RPMI7951 (cell line): Measurements from ENCODE around the gene TUT1. TPM values are rescaled to one million over a fixed set of nuclear protein-coding genes. Genes with fewer than 3 reads are reported as not detected.
"Not testable (repeated sequence)": the region's sequence is repeated elsewhere in the genome, so short reads cannot be mapped to it uniquely, and the experiment has no call there.

ENCODE experiments used
- DNase-seq: peaks from one replicate; pipeline ENCODE4 v3.0.0-alpha.2; 2012; ENCODE audit warnings: low read depth
- total RNA-seq: library from RNA; depleted of rRNA; stranded (reverse); fragments of >200 nt; shearing (Covaris generic); gene quantifications from 2 replicates; pipeline ENCODE4 v1.2.3, GENCODE V29; 2014

Gene TUT1
- total RNA-seq, 1 experiment from 2014 or later, result 5.3 TPM

- DNase-seq, result no peak
Observed at GRCh38 chr11:62605467-62605866, 14.1 kb upstream of the TUT1 start.

GRCh38 chr11:62604460-62605120 lies 13.3 kb upstream of the TUT1 start:
- no peak for DNase-seq

- DNase-seq, result no peak
Observed at GRCh38 chr11:62603776-62604299, 12.5 kb upstream of the TUT1 start.

GRCh38 chr11:62603072-62603408 lies 11.7 kb upstream of the TUT1 start:
- no peak for DNase-seq

- DNase-seq, result peak; percentile 80
Observed at GRCh38 chr11:62602141-62603071, 11.1 kb upstream of the TUT1 start.

GRCh38 chr11:62601372-62602140 lies 10.2 kb upstream of the TUT1 start, which contains the start of gene MTA2:
TSS of gene MTA2 (minus strand) at chr11:62601865. CDS start at chr11:62601450, 415 bp downstream.
- peak; percentile 96 for DNase-seq

- DNase-seq, result peak; percentile 40
Observed at GRCh38 chr11:62601122-62601371, 9.7 kb upstream of the TUT1 start.

GRCh38 chr11:62600367-62601121 lies 9.2 kb upstream of the TUT1 start:
- DNase-seq, result no peak

GRCh38 chr11:62599901-62600300 lies 8.6 kb upstream of the TUT1 start:
- DNase-seq, result no peak

- peak; percentile 95 for DNase-seq
Observed at GRCh38 chr11:62599069-62599696, 7.9 kb upstream of the TUT1 start.

GRCh38 chr11:62595124-62595523 lies 3.8 kb upstream of the TUT1 start:
- DNase-seq, result no peak

- peak; percentile 75 for DNase-seq
Observed at GRCh38 chr11:62593434-62594044, 2.2 kb upstream of the TUT1 start.

- no peak for DNase-seq
Observed at GRCh38 chr11:62592989-62593421, 1.7 kb upstream of the TUT1 start.

GRCh38 chr11:62592146-62592815 lies 958 bp upstream of the TUT1 start:
- no peak for DNase-seq

- DNase-seq, result peak; percentile 23
Observed at GRCh38 chr11:62588966-62589637, 2.2 kb downstream of the TUT1 start.

- not testable (repeated sequence) for DNase-seq
Observed at GRCh38 chr11:62585356-62585755, 6.0 kb downstream of the TUT1 start.

GRCh38 chr11:62581735-62582134 lies 9.6 kb downstream of the TUT1 start:
- DNase-seq, result not testable (repeated sequence)

GRCh38 chr11:62580959-62581715 lies 10.2 kb downstream of the TUT1 start:
- no peak for DNase-seq

- DNase-seq, result no peak
Observed at GRCh38 chr11:62579252-62579651, 12.1 kb downstream of the TUT1 start.
